IMR-90 (cell line): Measurements from ENCODE around the gene SLC22A7. TPM values are rescaled to one million over a fixed set of nuclear protein-coding genes. Genes with fewer than 3 reads are reported as not detected.

Source experiments
- ATAC-seq: fragments of 200-7000 bp; cut with Tn5 transposase; 2 replicates; pipeline ENCODE4 v1.9.1; 2020; ENCODE audit warnings: low read depth, mild to moderate bottlenecking, moderate library complexity
- BruUV-seq: library from RNA; stranded (reverse); fragments of 400-500 nt; replicated peaks from 2 replicates; lab custom pipeline; 2021; lab: Mats Ljungman, UMichigan
- CTCF ChIA-PET: fragments of 300-600 bp; formaldehyde crosslinking; extraction: SDS; loops from one replicate; lab custom pipeline; 2021; ENCODE audit warnings: antibody characterized with exemption; lab: Yijun Ruan, JAX
- POLR2A ChIA-PET: fragments of 300-600 bp; sonication (Branson Sonifier 250); formaldehyde crosslinking; loops from one replicate; lab custom pipeline; 2022; ENCODE audit warnings: antibody characterized with exemption; ENCODE audit not compliant: unreplicated experiment; lab: Charles Lee
- DNase-seq: peaks from one replicate; pipeline ENCODE4 v3.0.0; 2013
- H2AFZ ChIP-seq: replicated peaks from 2 replicates; pipeline ENCODE3; 2013; ENCODE audit warnings: low read length, mild to moderate bottlenecking; ENCODE audit not compliant: poor library complexity
- H2AK5ac ChIP-seq: 2 replicates; pipeline ENCODE4 v1.6.1; 2013; ENCODE audit warnings: low read depth, low read length, inconsistent platforms
- H2AK9ac ChIP-seq: replicated peaks from 2 replicates; pipeline ENCODE3; 2013; ENCODE audit warnings: mild to moderate bottlenecking, low read depth, low read length, moderate library complexity; ENCODE audit not compliant: poor library complexity
- H2BK120ac ChIP-seq: 2 replicates; pipeline ENCODE4 v1.6.1; 2013; ENCODE audit warnings: low read depth, low read length, inconsistent platforms
- H2BK15ac ChIP-seq: 3 replicates; pipeline ENCODE4 v1.6.1; 2013; ENCODE audit warnings: low read depth, low read length, inconsistent platforms
- H2BK20ac ChIP-seq: 2 replicates; pipeline ENCODE4 v1.6.1; 2013; ENCODE audit warnings: low read depth, mild to moderate bottlenecking, inconsistent platforms, low read length, moderate library complexity
- H2BK5ac ChIP-seq: 2 replicates; pipeline ENCODE4 v1.6.1; 2013; ENCODE audit warnings: mild to moderate bottlenecking, low read depth, low read length, inconsistent platforms; ENCODE audit not compliant: poor library complexity, severe bottlenecking
- H3K14ac ChIP-seq: replicated peaks from 2 replicates; pipeline ENCODE4 v1.6.1; 2013; ENCODE audit warnings: low read depth, low read length, inconsistent platforms
- H3K18ac ChIP-seq: 2 replicates; pipeline ENCODE4 v1.6.1; 2013; ENCODE audit warnings: low read depth, low read length, control low read depth
- H3K23ac ChIP-seq: 2 replicates; pipeline ENCODE4 v1.6.1; 2013; ENCODE audit warnings: low read depth, low read length, inconsistent platforms
- H3K27ac ChIP-seq: 2 replicates; pipeline ENCODE4 v1.5.1; 2013; ENCODE audit warnings: mild to moderate bottlenecking, control low read depth, low read length; ENCODE audit not compliant: insufficient read depth
- H3K27me3 ChIP-seq: 2 replicates; pipeline ENCODE4 v1.6.1; 2013; ENCODE audit warnings: low read length; ENCODE audit not compliant: control insufficient read depth, insufficient read depth
- H3K36me3 ChIP-seq: 2 replicates; pipeline ENCODE4 v1.6.1; 2013; ENCODE audit warnings: low read length, mixed read lengths; ENCODE audit not compliant: control insufficient read depth, insufficient read depth
- H3K4ac ChIP-seq: 2 replicates; pipeline ENCODE4 v1.6.1; 2013; ENCODE audit warnings: low read depth, low read length, inconsistent platforms
- H3K4me1 ChIP-seq: 2 replicates; pipeline ENCODE4 v1.6.1; 2013; ENCODE audit warnings: low read length, mixed read lengths; ENCODE audit not compliant: control insufficient read depth, insufficient read depth
- H3K4me2 ChIP-seq: 2 replicates; pipeline ENCODE4 v1.6.1; 2013; ENCODE audit warnings: low read depth, mild to moderate bottlenecking, control low read depth, low read length, moderate library complexity
- H3K4me3 ChIP-seq: 2 replicates; pipeline ENCODE4 v1.5.1; 2013; ENCODE audit warnings: low read depth, mild to moderate bottlenecking, control low read depth, low read length, moderate library complexity; ENCODE audit not compliant: insufficient read depth
- H3K56ac ChIP-seq: 2 replicates; pipeline ENCODE4 v1.6.1; 2013; ENCODE audit warnings: low read length, inconsistent platforms; ENCODE audit not compliant: insufficient read depth; ENCODE audit errors: extremely low read depth
- H3K79me1 ChIP-seq, 2 experiments: 2 replicates each; pipeline ENCODE4 v1.6.1; 2013; ENCODE audit warnings: low read length in 2 of 2, inconsistent platforms in 1 of 2, low read depth in 1 of 2
- H3K9ac ChIP-seq: 2 replicates; pipeline ENCODE4 v1.6.1; 2013; ENCODE audit warnings: low read depth, low read length, control low read depth
- H3K9me1 ChIP-seq: 2 replicates; pipeline ENCODE4 v1.6.1; 2013; ENCODE audit warnings: low read length, inconsistent platforms; ENCODE audit not compliant: insufficient read depth
- H3K9me3 ChIP-seq: 2 replicates; pipeline ENCODE4 v1.6.1; 2013; ENCODE audit warnings: low read length; ENCODE audit not compliant: control insufficient read depth, insufficient read depth
- H4K20me1 ChIP-seq: 2 replicates; pipeline ENCODE4 v1.6.1; 2013; ENCODE audit warnings: low read length, inconsistent platforms; ENCODE audit not compliant: insufficient read depth
- H4K5ac ChIP-seq: 2 replicates; pipeline ENCODE4 v1.6.1; 2013; ENCODE audit warnings: mild to moderate bottlenecking, low read depth, low read length, control low read depth
- H4K8ac ChIP-seq, 2 experiments: 2 replicates each; pipeline ENCODE4 v1.6.1; 2013; ENCODE audit warnings: low read depth in 2 of 2, low read length in 2 of 2, control low read depth in 1 of 2, inconsistent platforms in 1 of 2
- H4K91ac ChIP-seq: 2 replicates; pipeline ENCODE4 v1.6.1; 2013; ENCODE audit warnings: low read depth, low read length, inconsistent platforms; ENCODE audit not compliant: insufficient read depth
- BHLHE40 ChIP-seq: fragments of 150-350 bp; IDR thresholded peaks from 2 replicates; pipeline ENCODE4 v1.6.1; 2016; ENCODE audit warnings: mild to moderate bottlenecking, low read depth, low read length
- CEBPB ChIP-seq: IDR thresholded peaks from 2 replicates; pipeline ENCODE4 v1.6.1; 2012; ENCODE audit warnings: low read depth, low read length, improper control_type of control experiment
- CHD1 ChIP-seq: IDR thresholded peaks from 2 replicates; pipeline ENCODE4 v1.6.1; 2012; ENCODE audit warnings: low read depth, low read length, improper control_type of control experiment
- CTCF ChIP-seq: conservative IDR thresholded peaks from 2 replicates; pipeline ENCODE4 v1.5.1; 2012; ENCODE audit warnings: mild to moderate bottlenecking, low read depth, low read length, improper control_type of control experiment
- ELK1 ChIP-seq: fragments of 150-350 bp; IDR thresholded peaks from 2 replicates; pipeline ENCODE4 v1.6.1; 2016; ENCODE audit warnings: low read depth, mild to moderate bottlenecking, low read length, moderate library complexity, borderline replicate concordance
- FOS ChIP-seq: fragments of 150-350 bp; IDR thresholded peaks from 2 replicates; pipeline ENCODE4 v1.6.1; 2016; ENCODE audit warnings: low read depth, low read length
- MAFK ChIP-seq: IDR thresholded peaks from 2 replicates; pipeline ENCODE4 v1.6.1; 2012; ENCODE audit warnings: low read depth, low read length, improper control_type of control experiment
- MAZ ChIP-seq: IDR thresholded peaks from 2 replicates; pipeline ENCODE4 v1.6.1; 2012; ENCODE audit warnings: low read depth, mild to moderate bottlenecking, low read length, improper control_type of control experiment, moderate library complexity, borderline replicate concordance
- MXI1 ChIP-seq: IDR thresholded peaks from 2 replicates; pipeline ENCODE4 v1.6.1; 2012; ENCODE audit warnings: low read depth, mild to moderate bottlenecking, low read length, moderate library complexity, borderline replicate concordance
- NFE2L2 ChIP-seq: fragments of 150-350 bp; IDR thresholded peaks from 2 replicates; pipeline ENCODE4 v1.6.1; 2016; ENCODE audit warnings: low read depth, mild to moderate bottlenecking, low read length
- POLR2A ChIP-seq: IDR thresholded peaks from 2 replicates; pipeline ENCODE4 v1.6.1; 2012; ENCODE audit warnings: mild to moderate bottlenecking, low read depth, low read length
- RAD21 ChIP-seq: IDR thresholded peaks from 2 replicates; pipeline ENCODE4 v1.6.1; 2012; ENCODE audit warnings: low read length, improper control_type of control experiment
- RCOR1 ChIP-seq: IDR thresholded peaks from 2 replicates; pipeline ENCODE4 v1.6.1; 2012; ENCODE audit warnings: mild to moderate bottlenecking, low read length, improper control_type of control experiment; ENCODE audit not compliant: insufficient replicate concordance
- RFX5 ChIP-seq: IDR thresholded peaks from 2 replicates; pipeline ENCODE4 v1.8.0; 2012; ENCODE audit warnings: low read depth, mild to moderate bottlenecking, low read length, moderate library complexity
- SMC3 ChIP-seq: fragments of 150-350 bp; IDR thresholded peaks from 2 replicates; pipeline ENCODE4 v1.6.1; 2016; ENCODE audit warnings: low read depth, mild to moderate bottlenecking, antibody characterized with exemption, low read length, moderate library complexity
- USF2 ChIP-seq: fragments of 150-350 bp; IDR thresholded peaks from 2 replicates; pipeline ENCODE4 v1.6.1; 2017; ENCODE audit warnings: mild to moderate bottlenecking, antibody characterized with exemption, low read length, low read depth
- dilution Hi-C: fragments of 300-500 bp; cut with HindIII; formaldehyde crosslinking; loops from one replicate; pipeline ENCODE4 v1.14.3; 2018; ENCODE audit warnings: low sequenced_read_pairs; ENCODE audit not compliant: unreplicated experiment
- in situ Hi-C: fragments of 300-500 bp; cut with MboI; formaldehyde crosslinking; loops from 3 replicates; pipeline ENCODE4 v1.14.3; 2019; ENCODE audit warnings: low sequenced_read_pairs, inconsistent platforms, mixed read lengths
- intact Hi-C: fragments of 100-400 bp; cut with micrococcal nuclease; formaldehyde crosslinking; loops from 2 replicates; pipeline ENCODE4 v1.10.0; 2022
- polyA plus RNA-seq, 3 experiments: library from polyadenylated mRNA; depleted of rRNA; stranded (reverse); fragments of >200 nt; gene quantifications; 2 replicates each; pipeline ENCODE4 v1.2.3, GENCODE V29; 2012; ENCODE audit warnings: low replicate concordance in 1 of 3
- total RNA-seq: library from RNA; depleted of rRNA; stranded (reverse); fragments of >200 nt; gene quantifications from 2 replicates; pipeline ENCODE4 v1.2.3, GENCODE V29; 2012

The SLC22A7 gene
- total and polyA plus RNA-seq, 2 of the 4 experiments (the other 2 are of a cell fraction): not detected

GRCh38 chr6:43248791-43249190 lies 49.3 kb upstream of the SLC22A7 start:
- no peak overlapping the region for H3K4me3 ChIP-seq
- H3K4me2 ChIP-seq: no peak overlapping the region
- H2BK20ac ChIP-seq: no peak overlapping the region
- no TSS peak for BruUV-seq
- H3K36me3 ChIP-seq: no peaks in the 10 kb centered on the region
- H3K9me3 ChIP-seq: no peaks in the 10 kb centered on the region
- H2AFZ ChIP-seq: no peak overlapping the region
- no peaks in the 10 kb centered on the region; the same call in 1 of the 2 replicates for H3K4me1 ChIP-seq
- H4K91ac ChIP-seq: no peak overlapping the region
- no peak overlapping the region for H2BK5ac ChIP-seq
- POLR2A ChIA-PET: no interaction called here
- peaks cover 80% of the 10 kb centered on the region for H3K27me3 ChIP-seq
- H4K5ac ChIP-seq: no peak overlapping the region
- H2AK9ac ChIP-seq: no peak overlapping the region
- no peak overlapping the region for H3K23ac ChIP-seq
- no peak overlapping the region for H2BK15ac ChIP-seq
- no peaks in the 10 kb centered on the region for H3K79me1 ChIP-seq
- H3K14ac ChIP-seq: no peak overlapping the region
- no peak overlapping the region for H2AK5ac ChIP-seq
- dilution Hi-C loops (no loop called here), in situ Hi-C loops (no loop called here), intact Hi-C loops (no loop called here)
- no peak overlapping the region for H2BK120ac ChIP-seq
- no peak overlapping the region for H3K9ac ChIP-seq
- 0 out of 2 replicates have a peak, but pooled peaks cover 4% of the 10 kb centered on the region for H3K9me1 ChIP-seq
- no peak overlapping the region for H3K56ac ChIP-seq
- H3K4ac ChIP-seq: no peak overlapping the region
- H4K20me1 ChIP-seq: no peaks in the 10 kb centered on the region
- H4K8ac ChIP-seq: no peak overlapping the region
- TF ChIP-seq CHD1: no peak
- TF ChIP-seq POLR2A: no peak
- no peak for TF ChIP-seq MXI1
- no peak for TF ChIP-seq FOS
- TF ChIP-seq MAFK: no peak
- no peak for TF ChIP-seq RFX5
- no peak for TF ChIP-seq BHLHE40
- no peak for TF ChIP-seq RCOR1
- no peak for TF ChIP-seq USF2
- TF ChIP-seq ELK1: no peak
- no peak for TF ChIP-seq MAZ
- TF ChIP-seq NFE2L2: no peak
- TF ChIP-seq RAD21: no peak
- TF ChIP-seq CTCF: no peak
- TF ChIP-seq CEBPB: no peak
- no peak for TF ChIP-seq SMC3
- DNase-seq (no peak), ATAC-seq (no peak)
- H3K27ac ChIP-seq: no peak overlapping the region
- no peak overlapping the region for H3K18ac ChIP-seq
- CTCF ChIA-PET: no interaction called here
